Pancreas (tissue), 10 donors: ENCODE data around the gene ALOX12. TPM values are rescaled to one million over a fixed set of nuclear protein-coding genes. Genes with fewer than 3 reads are reported as not detected.

Experiments
- ATAC-seq, 4 donors: fragments of 200-7000 bp; cut with Tn5 transposase; one replicate each; pipeline versions ENCODE4 v1.8.0 to v1.9.1; 2020; ENCODE audit warnings: mild to moderate bottlenecking in 4 of 4, moderate library complexity in 4 of 4
- DNase-seq, 6 donors: peaks; one replicate each; pipeline ENCODE4 v3.0.0-alpha.2; 2020
- FAIRE-seq: peaks from 2 replicates; lab custom pipeline; 2012; peaks lifted over from hg19 to GRCh38; lab: Jason Lieb, UNC
- H3K27ac ChIP-seq, 4 donors: fragments of 200-600 bp; sonication (generic); 1 replicate in 3 of 4; 2 replicates in 1 of 4; pipeline versions ENCODE4 v1.5.0 to v1.8.0; 2020
- H3K27me3 ChIP-seq, 4 donors: fragments of 200-600 bp; one replicate each; pipeline ENCODE4 v1.8.0; 2021
- H3K36me3 ChIP-seq, 3 donors: fragments of 200-600 bp; sonication (generic) in 1 of 3; one replicate each; pipeline versions ENCODE4 v1.5.0 to v1.8.0; 2020 to 2021
- H3K4me1 ChIP-seq, 3 donors: fragments of 200-600 bp; one replicate each; pipeline ENCODE4 v1.8.0; 2021
- H3K4me3 ChIP-seq, 4 donors: fragments of 200-600 bp; sonication (generic) in 2 of 4; one replicate each; pipeline versions ENCODE4 v1.5.0 to v1.8.0; 2020 to 2021
- H3K9me3 ChIP-seq, 4 donors: fragments of 200-600 bp; one replicate each; pipeline ENCODE4 v1.8.0; 2021
- CTCF ChIP-seq, 4 donors: fragments of 200-600 bp; sonication (generic) in 3 of 4; IDR thresholded peaks; one replicate each; pipeline versions ENCODE4 v1.5.0 to v1.8.0; 2021; ENCODE audit warnings: antibody characterized with exemption in 4 of 4
- WGBS, 2 donors: extraction: QIAGEN DNeasy Blood & Tissue Kit; methylation state at CpG; one replicate each; pipeline ENCODE4 v1.1.7; 2013; 5-methylcytosine and 5-hydroxymethylcytosine counted together
- intact Hi-C, 3 donors: fragments of 100-400 bp; cut with DNase I; formaldehyde crosslinking; loops; one replicate each; pipeline versions ENCODE4 v1.11.1 to v1.14.2; 2022
- polyA plus RNA-seq, 2 donors: library from polyadenylated mRNA; stranded (reverse); fragments of 200-250 nt; gene quantifications; one replicate each; pipeline ENCODE4 v1.2.3, GENCODE V29; 2013
- total RNA-seq, 6 donors: library from RNA; stranded (reverse); fragmentation: NEBNext Ultra II Directional in 4 of 6; extraction: Animal tissue kit (Norgen Biotek cat#: 25700) in 4 of 6; gene quantifications; one replicate each; pipeline versions ENCODE4 v1.2.1 to v1.2.4, GENCODE V29; 2021 to 2023
- donor health status: healthy with polysubstance abuse.
- donor health status: DM: no; HTN: no; CAD: no; lungs with moderate emphysema.
- donor health status: DM: no; HTN: no; CAD: no.
- donor health status: control.
- donor health status: control.
- donor health status: Bipolar disorder and iron deficiency.
- donor health status: DM: yes; HTN: yes; CAD: no.
- donor health status: DM: no; HTN: no; CAD: no.
- donor health status: DM: no; HTN: no; CAD: no.
- donor health status: DM: yes; HTN: yes; CAD: no.

The ALOX12 gene
- total and polyA plus RNA-seq, 8 donors, result not detected

DNA sequence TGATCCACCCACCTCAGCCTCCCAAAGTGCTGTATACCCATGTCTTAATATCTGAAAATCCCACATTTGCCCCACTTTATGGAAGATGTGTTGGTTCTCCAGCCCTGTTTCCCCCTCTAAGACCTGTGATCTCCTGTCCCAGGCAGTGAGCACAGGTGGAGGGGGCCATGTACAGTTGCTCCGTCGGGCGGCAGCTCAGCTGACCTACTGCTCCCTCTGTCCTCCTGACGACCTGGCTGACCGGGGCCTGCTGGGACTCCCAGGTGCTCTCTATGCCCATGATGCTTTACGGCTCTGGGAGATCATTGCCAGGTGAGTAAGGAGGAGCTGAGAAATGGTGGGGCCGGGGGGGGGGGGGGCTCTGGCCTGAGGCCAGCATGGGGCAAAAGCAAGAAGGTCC lies 9.9 kb downstream of the ALOX12 start:
- intact Hi-C loops, result loop anchor here in 2 of 3 donors (10.0 kb wide), 3 partner anchors 91 to 341 kb away; no protein-coding TSS in a partner anchor
- 78 to 81% methylated on average over 6 of the region's 7 CpGs for WGBS, 2 donors
- no peak overlapping the region for H3K4me3 ChIP-seq
- FAIRE-seq, result no peak
- H3K27me3 ChIP-seq, result no peaks in the 10 kb centered on the region
- H3K4me1 ChIP-seq, result peaks cover 3 to 7% (median 4%) of the 10 kb centered on the region in 3 donors
- no peaks in the 10 kb centered on the region for H3K9me3 ChIP-seq
- no peak overlapping the region for H3K27ac ChIP-seq
- ATAC-seq, result no peak
- TF ChIP-seq CTCF (IDR thresholded peaks at IDR 0.05), result no peak
- DNase-seq, result no peak
- H3K36me3 ChIP-seq, result peaks cover 0 to 16% (median 5%) of the 10 kb centered on the region in 3 donors

DNA sequence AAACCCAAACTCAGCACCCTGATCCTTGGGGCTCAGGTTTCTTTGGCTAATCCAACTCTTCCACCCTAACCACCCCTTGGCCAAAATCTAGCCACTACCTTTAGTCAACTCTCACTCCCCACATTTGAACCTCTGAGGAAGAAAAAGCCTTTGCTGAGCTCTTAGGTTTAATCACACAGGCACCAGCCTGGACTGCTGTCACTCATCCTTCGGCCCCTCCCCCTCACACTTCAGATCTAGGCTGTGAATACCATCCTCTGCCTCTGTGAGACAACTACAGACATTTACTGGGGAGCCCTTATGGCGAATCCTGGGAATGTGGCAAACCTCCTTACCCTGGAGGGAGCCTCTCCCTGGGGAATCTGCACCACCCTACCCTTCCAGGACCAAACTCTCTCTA lies 11.3 kb downstream of the ALOX12 start:
- 70 to 76% methylated on average over 2 of the region's 2 CpGs for WGBS, 2 donors
- Histone ChIP-seq H3K27me3 (no peaks in the 10 kb centered on the region), H3K36me3 (peaks cover 0 to 4% (median 4%) of the 10 kb centered on the region in 3 donors), H3K27ac (no peak overlapping the region), H3K9me3 (no peaks in the 10 kb centered on the region), H3K4me3 (no peak overlapping the region), H3K4me1 (peaks cover 8 to 15% (median 13%) of the 10 kb centered on the region in 3 donors)
- TF ChIP-seq CTCF (IDR thresholded peaks at IDR 0.05), result no peak
- DNase-seq (no peak), ATAC-seq (no peak), FAIRE-seq (no peak)
- intact Hi-C loops, result loop anchor here in 2 of 3 donors (10.0 kb wide), 3 partner anchors 92 to 342 kb away; no protein-coding TSS in a partner anchor

DNA sequence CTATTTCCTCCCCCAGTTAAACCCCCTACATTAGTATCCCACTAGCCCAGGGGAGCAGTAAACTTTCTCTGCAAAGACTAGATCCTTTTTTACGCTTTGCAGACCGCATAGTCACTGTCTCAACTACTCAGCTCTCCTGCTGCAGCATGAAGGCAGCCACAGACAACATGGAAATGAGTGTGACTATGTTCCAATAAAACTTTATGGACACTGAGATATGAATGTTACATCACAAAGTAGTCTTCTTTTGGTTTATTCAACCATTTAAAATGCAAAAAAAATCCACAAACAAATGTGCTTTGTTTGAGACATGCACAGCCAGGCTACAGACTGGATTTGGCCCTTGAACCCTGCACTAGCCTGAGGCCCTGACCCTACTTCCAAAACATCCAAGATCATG lies 14.7 kb downstream of the ALOX12 start:
- Histone ChIP-seq H3K27me3 (no peaks in the 10 kb centered on the region), H3K4me3 (no peak overlapping the region), H3K27ac (no peak overlapping the region), H3K36me3 (no peaks in the 10 kb centered on the region), H3K9me3 (no peaks in the 10 kb centered on the region), H3K4me1 (peaks cover 8 to 15% (median 13%) of the 10 kb centered on the region in 3 donors)
- DNase-seq (no peak), FAIRE-seq (no peak), ATAC-seq (no peak)
- WGBS, 2 donors, result 92 to 97% methylated on average over 2 of the region's 2 CpGs
- TF ChIP-seq CTCF (IDR thresholded peaks at IDR 0.05), result no peak
- intact Hi-C loops, result no loop called here

DNA sequence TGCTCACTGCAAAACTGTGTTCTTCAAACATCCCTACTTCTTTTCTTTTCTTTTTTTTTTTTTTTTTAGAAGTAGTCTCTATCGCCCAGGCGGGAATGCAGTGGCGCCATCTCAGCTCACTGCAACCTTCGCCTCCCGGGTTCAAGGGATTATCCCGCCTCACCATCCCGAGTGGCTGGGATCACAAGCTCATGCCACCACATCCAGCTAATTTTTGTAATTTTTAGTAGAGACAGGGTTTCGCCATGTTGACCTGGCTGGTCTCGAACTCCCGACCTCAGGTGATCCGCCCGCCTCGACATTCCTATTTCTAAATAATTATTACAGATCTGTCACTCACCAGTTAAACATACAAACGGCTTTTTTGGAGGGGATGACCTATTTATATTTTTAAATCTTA lies 15.6 kb downstream of the ALOX12 start:
- WGBS, 2 donors, result 23 to 25% methylated on average over 14 of the region's 14 CpGs
- Histone ChIP-seq H3K27me3 (no peaks in the 10 kb centered on the region), H3K9me3 (no peaks in the 10 kb centered on the region), H3K4me3 (peak overlapping the region; percentile 61 to 87 (median 76)), H3K27ac (no peak overlapping the region), H3K4me1 (peaks cover 8 to 18% (median 15%) of the 10 kb centered on the region in 3 donors), H3K36me3 (no peaks in the 10 kb centered on the region)
- DNase-seq (no peak), FAIRE-seq (no peak), ATAC-seq (no peak)
- intact Hi-C loops, result no loop called here
- TF ChIP-seq CTCF (IDR thresholded peaks at IDR 0.05), result no peak

DNA sequence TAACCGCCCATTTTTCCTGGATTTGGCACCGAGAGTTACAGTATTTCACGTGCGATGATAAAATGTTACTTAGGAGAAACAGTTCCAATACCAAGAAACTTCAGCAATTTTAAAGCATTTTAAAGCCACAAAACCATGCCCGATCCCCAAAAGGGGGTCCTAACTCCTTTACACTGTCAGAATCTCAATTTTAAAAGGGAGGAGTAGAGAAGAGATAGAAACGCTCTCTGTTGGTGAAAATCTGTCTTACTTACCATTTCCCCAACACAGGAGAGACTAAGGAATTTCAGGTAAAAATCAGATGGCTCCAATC lies 16.0 kb downstream of the ALOX12 start:
- H3K27ac ChIP-seq, result peak overlapping the region; percentile 95 to 99 (median 97)
- no peaks in the 10 kb centered on the region for H3K9me3 ChIP-seq
- TF ChIP-seq CTCF (IDR thresholded peaks at IDR 0.05), result no peak
- 1% methylated on average over 6 of the region's 6 CpGs for WGBS, 2 donors
- H3K4me1 ChIP-seq, result peaks cover 8 to 18% (median 15%) of the 10 kb centered on the region in 3 donors
- H3K27me3 ChIP-seq, result no peaks in the 10 kb centered on the region
- DNase-seq (no peak), FAIRE-seq (no peak), ATAC-seq (no peak)
- intact Hi-C loops, result no loop called here
- H3K4me3 ChIP-seq, result peak overlapping the region; percentile 61 to 87 (median 76)
- H3K36me3 ChIP-seq, result no peaks in the 10 kb centered on the region
